Loucy (cell line): ENCODE measurements around the gene TDRD7.

Experiments used
- H2AFZ ChIP-seq: fragments of 200-600 bp; sonication (generic); 2 replicates; pipeline ENCODE4 v1.6.0; 2016; ENCODE audit warnings: antibody characterized with exemption, mild to moderate bottlenecking, low read length, moderate library complexity
- H3F3A ChIP-seq: fragments of 200-600 bp; 2 replicates; pipeline ENCODE4 v1.6.0; 2016; ENCODE audit warnings: antibody characterized with exemption, low read depth, mild to moderate bottlenecking
- H3K27me3 ChIP-seq: fragments of 200-600 bp; sonication (generic); 2 replicates; pipeline ENCODE4 v1.6.1; 2014; ENCODE audit warnings: low read length, mild to moderate bottlenecking; ENCODE audit not compliant: insufficient read depth, poor library complexity, severe bottlenecking
- H3K36me3 ChIP-seq: fragments of 200-600 bp; sonication (generic); 2 replicates; pipeline ENCODE4 v1.6.1; 2016; ENCODE audit warnings: low read length; ENCODE audit not compliant: insufficient read depth
- H3K4me1 ChIP-seq: fragments of 200-600 bp; sonication (generic); 2 replicates; pipeline ENCODE4 v1.5.1; 2014; ENCODE audit warnings: low read length, mild to moderate bottlenecking; ENCODE audit not compliant: insufficient read depth, poor library complexity, severe bottlenecking
- H3K4me2 ChIP-seq: fragments of 200-600 bp; sonication (generic); 2 replicates; pipeline ENCODE4 v1.6.0; 2014; ENCODE audit warnings: antibody characterized with exemption, low read length, low read depth, mild to moderate bottlenecking; ENCODE audit not compliant: poor library complexity, severe bottlenecking
- H3K4me3 ChIP-seq: fragments of 200-600 bp; sonication (generic); 2 replicates; pipeline ENCODE4 v1.5.1; 2014; ENCODE audit warnings: low read length, mild to moderate bottlenecking, mixed read lengths; ENCODE audit not compliant: poor library complexity, severe bottlenecking
- H3K79me2 ChIP-seq: fragments of 200-600 bp; sonication (generic); 2 replicates; pipeline ENCODE4 v1.6.1; 2014; ENCODE audit warnings: low read length; ENCODE audit not compliant: insufficient read depth
- H3K9ac ChIP-seq: fragments of 200-600 bp; sonication (generic); 2 replicates; pipeline ENCODE4 v1.6.0; 2014; ENCODE audit warnings: mild to moderate bottlenecking, low read depth, low read length, moderate library complexity; ENCODE audit not compliant: poor library complexity, severe bottlenecking
- H3K9me2 ChIP-seq: fragments of 200-600 bp; sonication (generic); replicated peaks from 2 replicates; pipeline ENCODE4 v1.6.1; 2016; ENCODE audit warnings: low read depth, low read length, mixed read lengths
- H3K9me3 ChIP-seq: fragments of 200-600 bp; sonication (generic); 2 replicates; pipeline ENCODE4 v1.6.1; 2014; ENCODE audit warnings: mild to moderate bottlenecking, antibody characterized with exemption, low read length, low read depth; ENCODE audit not compliant: insufficient read depth
- H4K20me1 ChIP-seq: fragments of 200-600 bp; sonication (generic); 2 replicates; pipeline ENCODE4 v1.6.0; 2014; ENCODE audit warnings: antibody characterized with exemption, low read length, mild to moderate bottlenecking; ENCODE audit not compliant: insufficient read depth, poor library complexity, severe bottlenecking
- EZH2phosphoT487 ChIP-seq: fragments of 200-600 bp; IDR thresholded peaks from 2 replicates; pipeline ENCODE4 v1.6.1; 2018; ENCODE audit warnings: antibody characterized with exemption, mild to moderate bottlenecking, moderate library complexity, borderline replicate concordance
- TF ChIP-seq, protein P1 (sequence below): fragments of 200-600 bp; sonication (generic); conservative IDR thresholded peaks from 2 replicates; pipeline ENCODE4 v1.5.1; 2014; ENCODE audit warnings: mild to moderate bottlenecking, antibody characterized with exemption, low read length

Gene TDRD7

DNA sequence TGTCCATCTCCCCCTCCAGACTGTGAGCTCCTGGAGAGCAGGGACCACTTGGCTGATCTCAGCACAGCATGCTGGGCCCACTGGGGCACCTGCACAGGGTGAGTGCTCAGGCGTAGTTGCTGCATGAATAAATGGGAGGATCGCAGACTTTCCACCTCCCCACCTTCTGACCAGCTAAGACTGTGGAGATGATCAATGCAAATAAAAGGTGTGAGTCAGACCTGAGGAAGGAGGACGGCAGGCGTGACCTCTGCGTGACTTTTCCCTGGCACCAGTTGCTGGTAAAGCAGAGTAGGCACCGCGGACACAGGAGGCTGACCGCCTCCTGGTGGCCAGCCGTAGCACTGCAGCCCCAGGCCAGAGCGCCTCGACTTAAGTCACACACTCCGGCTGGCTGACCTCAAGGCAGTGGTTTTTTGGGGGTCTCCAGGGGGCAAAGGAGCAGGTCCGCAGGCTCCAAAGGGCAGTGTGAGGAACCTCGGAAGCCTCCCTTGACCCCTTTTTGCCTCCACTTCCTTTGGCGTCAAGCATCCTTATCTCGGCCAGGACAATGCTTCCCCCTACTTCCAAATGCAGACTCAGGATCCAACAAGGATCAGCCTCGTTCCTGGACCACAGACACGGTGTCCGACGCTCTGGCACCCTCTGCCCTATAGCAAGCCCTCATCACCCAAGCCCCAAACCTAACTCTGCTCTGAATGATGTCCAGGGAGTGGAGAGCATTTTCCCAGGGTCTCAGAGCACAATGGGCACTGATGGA lies 12.7 kb upstream of the TDRD7 start:
- no peak for TF ChIP-seq EZH2phosphoT487
- TF ChIP-seq, protein P1, sequence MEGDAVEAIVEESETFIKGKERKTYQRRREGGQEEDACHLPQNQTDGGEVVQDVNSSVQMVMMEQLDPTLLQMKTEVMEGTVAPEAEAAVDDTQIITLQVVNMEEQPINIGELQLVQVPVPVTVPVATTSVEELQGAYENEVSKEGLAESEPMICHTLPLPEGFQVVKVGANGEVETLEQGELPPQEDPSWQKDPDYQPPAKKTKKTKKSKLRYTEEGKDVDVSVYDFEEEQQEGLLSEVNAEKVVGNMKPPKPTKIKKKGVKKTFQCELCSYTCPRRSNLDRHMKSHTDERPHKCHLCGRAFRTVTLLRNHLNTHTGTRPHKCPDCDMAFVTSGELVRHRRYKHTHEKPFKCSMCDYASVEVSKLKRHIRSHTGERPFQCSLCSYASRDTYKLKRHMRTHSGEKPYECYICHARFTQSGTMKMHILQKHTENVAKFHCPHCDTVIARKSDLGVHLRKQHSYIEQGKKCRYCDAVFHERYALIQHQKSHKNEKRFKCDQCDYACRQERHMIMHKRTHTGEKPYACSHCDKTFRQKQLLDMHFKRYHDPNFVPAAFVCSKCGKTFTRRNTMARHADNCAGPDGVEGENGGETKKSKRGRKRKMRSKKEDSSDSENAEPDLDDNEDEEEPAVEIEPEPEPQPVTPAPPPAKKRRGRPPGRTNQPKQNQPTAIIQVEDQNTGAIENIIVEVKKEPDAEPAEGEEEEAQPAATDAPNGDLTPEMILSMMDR, result peak; percentile 97
- no peak overlapping the region for H3K9ac ChIP-seq
- no peak overlapping the region for H3K4me2 ChIP-seq
- no peaks in the 10 kb centered on the region for H3K27me3 ChIP-seq
- no peak overlapping the region for H3K4me3 ChIP-seq
- H3F3A ChIP-seq, result no peaks in the 10 kb centered on the region
- no peaks in the 10 kb centered on the region for H3K9me2 ChIP-seq
- no peaks in the 10 kb centered on the region for H4K20me1 ChIP-seq
- H2AFZ ChIP-seq, result no peak overlapping the region
- peaks cover 2% of the 10 kb centered on the region for H3K4me1 ChIP-seq
- no peaks in the 10 kb centered on the region for H3K79me2 ChIP-seq
- peaks cover 5% of the 10 kb centered on the region; the same call in 1 of the 2 replicates for H3K9me3 ChIP-seq
- H3K36me3 ChIP-seq, result no peaks in the 10 kb centered on the region

- Histone ChIP-seq H3K9ac (no peak overlapping the region), H3K9me2 (no peaks in the 10 kb centered on the region)
Observed at GRCh38 chr9:97403746-97404316, 8.1 kb upstream of the TDRD7 start.

DNA sequence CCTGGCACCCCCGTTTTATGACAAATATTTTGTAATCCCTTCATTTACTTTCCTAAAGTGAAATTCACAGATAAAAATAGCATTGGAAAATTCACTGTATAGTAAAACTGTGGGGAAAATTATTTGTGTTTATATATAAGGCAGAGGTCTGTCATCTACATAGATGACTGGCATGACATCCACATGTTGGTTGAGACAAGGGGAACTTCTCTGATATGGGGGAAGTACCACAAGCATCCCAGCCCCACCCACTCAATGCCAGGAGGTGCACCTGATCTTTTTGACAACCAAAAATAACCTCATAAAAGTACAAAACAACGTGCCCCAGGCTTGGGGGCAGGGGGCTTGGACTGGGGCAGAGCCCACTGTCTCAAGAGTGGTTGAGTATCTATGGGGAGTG lies 6.3 kb upstream of the TDRD7 start:
- Histone ChIP-seq H3K4me1 (no peaks in the 10 kb centered on the region), H3K4me2 (no peak overlapping the region), H3K9ac (no peak overlapping the region), H3K27me3 (no peaks in the 10 kb centered on the region), H3K4me3 (no peak overlapping the region), H3K9me3 (peaks cover 10% of the 10 kb centered on the region), H4K20me1 (no peaks in the 10 kb centered on the region), H2AFZ (no peak overlapping the region), H3K79me2 (no peaks in the 10 kb centered on the region), H3K9me2 (no peaks in the 10 kb centered on the region), H3F3A (no peaks in the 10 kb centered on the region), H3K36me3 (no peaks in the 10 kb centered on the region)
- TF ChIP-seq, protein P1, result no peak
- TF ChIP-seq EZH2phosphoT487, result no peak

More at GRCh38 chr9:97403746-97404316, 8.1 kb upstream of the TDRD7 start:
- no peak overlapping the region for H3K4me3 ChIP-seq
- H3K4me2 ChIP-seq, result no peak overlapping the region
- H3K27me3 ChIP-seq, result no peaks in the 10 kb centered on the region
- no peaks in the 10 kb centered on the region for H3K36me3 ChIP-seq
- H3K79me2 ChIP-seq, result no peaks in the 10 kb centered on the region
- no peaks in the 10 kb centered on the region for H3K4me1 ChIP-seq
- H3F3A ChIP-seq, result no peaks in the 10 kb centered on the region
- H2AFZ ChIP-seq, result no peak overlapping the region
- peaks cover 10% of the 10 kb centered on the region for H3K9me3 ChIP-seq
- H4K20me1 ChIP-seq, result no peaks in the 10 kb centered on the region
- TF ChIP-seq, protein P1, result no peak
- no peak for TF ChIP-seq EZH2phosphoT487
